Measurements from ENCODE around the gene IER2. TPM values are rescaled to one million over a fixed set of nuclear protein-coding genes. Genes with fewer than 3 reads are reported as not detected.

The IER2 gene
- total and polyA plus RNA-seq, 9 of the 15 experiments (the other 6 are each of a cell fraction or from before 2014, with no cell fraction given) = 4.5 to 205 (median 23.7) TPM

GRCh38 chr19:13116282-13117175, 33.7 kb upstream of the IER2 start, which contains the start of gene TRMT1 (continued):
- TF ChIP-seq, protein P1, sequence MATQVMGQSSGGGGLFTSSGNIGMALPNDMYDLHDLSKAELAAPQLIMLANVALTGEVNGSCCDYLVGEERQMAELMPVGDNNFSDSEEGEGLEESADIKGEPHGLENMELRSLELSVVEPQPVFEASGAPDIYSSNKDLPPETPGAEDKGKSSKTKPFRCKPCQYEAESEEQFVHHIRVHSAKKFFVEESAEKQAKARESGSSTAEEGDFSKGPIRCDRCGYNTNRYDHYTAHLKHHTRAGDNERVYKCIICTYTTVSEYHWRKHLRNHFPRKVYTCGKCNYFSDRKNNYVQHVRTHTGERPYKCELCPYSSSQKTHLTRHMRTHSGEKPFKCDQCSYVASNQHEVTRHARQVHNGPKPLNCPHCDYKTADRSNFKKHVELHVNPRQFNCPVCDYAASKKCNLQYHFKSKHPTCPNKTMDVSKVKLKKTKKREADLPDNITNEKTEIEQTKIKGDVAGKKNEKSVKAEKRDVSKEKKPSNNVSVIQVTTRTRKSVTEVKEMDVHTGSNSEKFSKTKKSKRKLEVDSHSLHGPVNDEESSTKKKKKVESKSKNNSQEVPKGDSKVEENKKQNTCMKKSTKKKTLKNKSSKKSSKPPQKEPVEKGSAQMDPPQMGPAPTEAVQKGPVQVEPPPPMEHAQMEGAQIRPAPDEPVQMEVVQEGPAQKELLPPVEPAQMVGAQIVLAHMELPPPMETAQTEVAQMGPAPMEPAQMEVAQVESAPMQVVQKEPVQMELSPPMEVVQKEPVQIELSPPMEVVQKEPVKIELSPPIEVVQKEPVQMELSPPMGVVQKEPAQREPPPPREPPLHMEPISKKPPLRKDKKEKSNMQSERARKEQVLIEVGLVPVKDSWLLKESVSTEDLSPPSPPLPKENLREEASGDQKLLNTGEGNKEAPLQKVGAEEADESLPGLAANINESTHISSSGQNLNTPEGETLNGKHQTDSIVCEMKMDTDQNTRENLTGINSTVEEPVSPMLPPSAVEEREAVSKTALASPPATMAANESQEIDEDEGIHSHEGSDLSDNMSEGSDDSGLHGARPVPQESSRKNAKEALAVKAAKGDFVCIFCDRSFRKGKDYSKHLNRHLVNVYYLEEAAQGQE (IDR thresholded peaks at IDR 0.05; ENCODE audit: borderline replicate concordance) = peak; percentile 66
- TF ChIP-seq, protein P1 (CRISPR knock-in tag; IDR thresholded peaks at IDR 0.05; ENCODE audit: low read depth) = no peak
- TF ChIP-seq E2F3 (CRISPR knock-in tag; IDR thresholded peaks at IDR 0.05) = no peak
- TF ChIP-seq ZNF75A (CRISPR knock-in tag; IDR thresholded peaks at IDR 0.05) = no peak
- no peak for TF ChIP-seq PHB (CRISPR knock-in tag; IDR thresholded peaks at IDR 0.05)
- TF ChIP-seq ZNF764 (CRISPR knock-in tag; IDR thresholded peaks at IDR 0.05; ENCODE audit: low read depth) = no peak
- TF ChIP-seq POLR2AphosphoS2 (IDR thresholded peaks at IDR 0.05; ENCODE audit: low read length) = no peak
- no peak for TF ChIP-seq RFX5 (IDR thresholded peaks at IDR 0.05; ENCODE audit: low read depth, low read length)
- no peak for TF ChIP-seq ZZZ3 (IDR thresholded peaks at IDR 0.05)
- no peak for TF ChIP-seq HIVEP1 (CRISPR knock-in tag; IDR thresholded peaks at IDR 0.05)
- no peak for TF ChIP-seq MLX (CRISPR knock-in tag; conservative IDR thresholded peaks at IDR 0.05)
- no peak; the same call in 1 of the 2 replicates for TF ChIP-seq GATAD2B (IDR thresholded peaks at IDR 0.05; ENCODE audit: borderline replicate concordance)
- no peak for TF ChIP-seq POLR3G (IDR thresholded peaks at IDR 0.05; ENCODE audit: extremely low read depth, insufficient read length, insufficient replicate concordance)
- TF ChIP-seq ZNF282 (CRISPR knock-in tag; IDR thresholded peaks at IDR 0.05) = no peak
- no peak for TF ChIP-seq UBTF (IDR thresholded peaks at IDR 0.05; ENCODE audit: borderline replicate concordance in 1 of 2, low read depth in 2 of 2, low read length in 2 of 2)
- TF ChIP-seq ZNF324 (CRISPR knock-in tag; IDR thresholded peaks at IDR 0.05) = no peak
